GM18505 (cell line): ENCODE results near the gene FBRSL1.

Source experiments
- ATAC-seq: cut with Tn5 transposase; IDR thresholded peaks from one replicate; pipeline ENCODE4 v1.9.1; 2021; ENCODE audit not compliant: unreplicated experiment
- POLR2A ChIP-seq: IDR thresholded peaks from 4 replicates; pipeline ENCODE4 v1.6.1; 2011; ENCODE audit warnings: borderline replicate concordance; ENCODE audit not compliant: insufficient read depth, insufficient read length; ENCODE audit errors: extremely low read depth

The FBRSL1 gene

DNA sequence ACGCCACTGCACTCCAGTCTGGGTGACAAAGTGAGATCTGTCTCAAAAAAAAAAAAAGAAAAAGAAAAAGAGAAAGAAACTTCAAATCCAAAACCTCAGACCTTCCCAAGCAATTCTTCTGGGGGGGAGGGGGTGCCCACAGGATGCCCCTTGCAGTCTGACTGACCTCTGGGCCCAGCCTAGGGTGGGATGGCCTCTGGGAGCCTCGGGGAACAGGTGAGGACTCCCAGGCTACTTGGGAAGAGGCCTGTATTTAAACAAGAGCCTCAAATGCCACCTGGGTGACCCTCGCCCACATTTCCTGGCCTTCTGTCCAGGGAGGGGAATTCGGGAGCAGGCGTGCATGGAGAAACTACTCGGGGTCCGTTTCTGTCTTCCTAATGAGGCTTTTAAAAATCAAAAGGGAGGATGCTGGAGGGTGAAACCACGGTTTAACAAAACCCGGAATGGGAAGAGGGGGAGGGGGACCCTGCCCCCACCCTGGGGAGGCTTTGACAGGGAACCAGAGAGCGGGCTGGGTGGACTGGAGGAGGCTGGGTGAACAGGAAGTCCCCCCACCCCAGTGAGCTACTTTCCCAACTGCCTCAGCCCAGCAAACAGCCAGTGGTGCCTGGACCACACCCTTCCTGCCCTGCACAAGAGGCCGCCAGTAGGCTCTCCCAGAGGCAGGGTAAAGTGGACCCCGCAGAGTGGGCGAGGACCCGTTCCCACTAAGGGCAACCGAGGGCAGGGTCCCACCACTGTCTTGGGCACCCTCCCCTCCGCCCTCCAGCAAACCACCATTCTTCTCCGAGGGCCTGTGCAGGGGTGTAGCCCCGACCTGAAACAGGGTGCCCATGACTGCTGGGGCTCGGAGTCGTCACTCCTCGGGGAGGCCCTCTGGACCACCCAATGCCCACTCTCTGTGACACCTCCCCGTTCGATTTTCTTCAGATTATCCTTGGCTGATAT lies 1.5 kb upstream of the FBRSL1 start:
- TF ChIP-seq POLR2A = peak; percentile 33
- no peak for ATAC-seq

DNA sequence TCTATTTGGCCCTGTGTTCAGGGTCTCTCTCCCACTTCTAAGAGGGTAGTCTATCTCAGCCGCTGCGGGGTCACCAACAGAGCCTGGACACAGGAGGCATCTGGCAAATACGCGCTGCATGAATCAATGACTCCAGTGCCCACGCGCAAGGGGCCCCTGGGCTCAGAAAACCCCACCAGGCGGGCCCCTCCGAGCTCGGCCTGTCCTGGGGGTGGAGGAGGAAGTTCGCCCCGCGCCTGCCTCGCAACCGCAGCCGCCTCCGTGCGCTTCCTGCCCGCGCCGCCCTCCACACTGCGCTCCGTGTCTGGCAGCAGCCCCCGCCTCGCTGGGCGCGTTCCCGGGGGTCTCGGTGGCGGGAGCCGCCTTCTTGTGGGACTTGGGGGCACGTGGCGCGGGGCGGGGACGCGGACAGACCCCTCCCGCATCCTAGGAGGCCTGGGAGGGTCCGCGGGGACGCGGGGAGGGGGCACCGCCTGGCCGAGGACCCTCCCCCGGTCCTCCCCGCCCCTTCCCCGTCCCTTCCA lies 811 bp upstream of the FBRSL1 start:
- TF ChIP-seq POLR2A = no peak
- peak; percentile 41 for ATAC-seq

- TF ChIP-seq POLR2A = peak; percentile 5
- peak; percentile 5 for ATAC-seq
Measured at GRCh38 chr12:132490422-132491137, 629 bp downstream of the FBRSL1 start.

GRCh38 chr12:132491138-132491663 lies 1.2 kb downstream of the FBRSL1 start:
- no peak for TF ChIP-seq POLR2A
- no peak for ATAC-seq

- no peak for TF ChIP-seq POLR2A
- ATAC-seq = no peak
Measured at GRCh38 chr12:132491761-132492378, 1.9 kb downstream of the FBRSL1 start.

DNA sequence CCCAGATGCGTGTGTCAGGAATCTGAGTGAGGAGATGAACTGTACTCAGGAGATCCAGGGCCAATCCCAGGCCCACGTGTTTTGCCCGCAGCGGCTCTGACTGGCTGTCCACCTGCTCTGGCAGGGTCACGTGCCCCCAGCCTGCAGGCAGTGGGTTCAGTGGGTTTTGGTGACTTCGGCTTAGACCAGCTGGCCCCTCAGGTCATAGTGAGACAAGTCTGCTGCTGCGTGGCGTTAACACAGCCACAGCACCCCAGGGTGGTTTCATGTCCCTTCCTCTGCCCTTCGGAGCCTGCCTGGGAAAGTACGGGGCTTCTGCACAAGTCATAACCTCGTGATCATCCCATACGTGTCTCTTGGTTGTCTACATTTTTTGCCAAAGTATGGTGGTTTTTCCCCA lies 2.6 kb downstream of the FBRSL1 start:
- TF ChIP-seq POLR2A = peak; percentile 43
- no peak for ATAC-seq

DNA sequence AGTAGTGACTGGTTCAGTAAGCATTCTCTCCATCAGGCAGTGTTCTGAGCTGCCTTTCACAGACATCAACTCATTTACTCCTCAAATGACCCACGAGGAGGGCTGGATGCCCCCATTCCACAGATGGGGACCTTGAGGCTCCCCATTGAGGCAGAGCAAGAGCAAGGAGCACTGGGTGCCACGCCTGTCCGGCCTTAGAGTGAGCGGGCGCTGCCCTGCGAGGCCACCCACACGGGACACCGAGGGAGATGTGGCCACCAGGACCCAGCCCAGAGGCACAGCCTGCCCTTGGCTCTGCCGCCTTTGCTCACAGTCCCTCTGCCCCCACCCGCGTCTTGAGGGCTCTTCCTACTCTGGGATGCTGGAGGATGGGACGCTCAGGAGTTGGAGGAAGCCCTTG lies 3.0 kb downstream of the FBRSL1 start:
- ATAC-seq = no peak
- no peak for TF ChIP-seq POLR2A

DNA sequence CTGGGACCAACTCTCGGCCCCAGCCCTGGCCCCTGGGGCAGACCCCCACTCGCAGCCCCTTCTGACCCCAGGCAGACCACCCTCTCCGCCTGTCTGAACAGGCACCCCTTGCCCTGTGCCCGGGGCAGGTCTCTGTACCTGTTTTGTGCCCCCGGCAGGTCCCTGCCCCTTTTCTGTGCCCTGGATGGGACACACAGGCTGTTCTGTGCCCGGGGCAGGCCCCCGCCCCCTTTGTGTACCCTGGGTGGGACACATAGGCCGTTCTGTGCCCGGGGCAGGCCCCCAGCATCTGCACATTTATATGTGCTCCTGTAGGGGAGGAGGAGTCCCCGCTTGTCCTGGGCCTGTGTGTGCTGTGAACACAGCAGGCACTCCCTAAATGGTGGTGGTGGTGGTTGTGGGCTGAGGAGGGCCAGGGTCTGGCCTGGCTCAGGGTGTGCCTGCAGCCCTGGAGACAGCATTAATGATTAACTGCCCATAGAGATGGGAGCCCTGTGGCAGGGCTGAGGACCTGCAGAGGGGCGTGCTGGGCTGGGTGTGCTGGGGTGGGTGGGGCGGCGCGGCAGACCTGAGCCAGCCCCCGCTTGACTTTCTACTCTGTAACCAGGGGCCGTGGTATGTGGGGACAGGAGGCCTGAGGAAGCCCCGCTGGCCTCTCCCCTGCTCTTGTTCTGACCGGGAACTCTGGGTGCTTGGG lies 3.7 kb downstream of the FBRSL1 start:
- TF ChIP-seq POLR2A = no peak
- no peak for ATAC-seq

GRCh38 chr12:132494294-132495164 lies 4.6 kb downstream of the FBRSL1 start:
- no peak for ATAC-seq
- no peak for TF ChIP-seq POLR2A

DNA sequence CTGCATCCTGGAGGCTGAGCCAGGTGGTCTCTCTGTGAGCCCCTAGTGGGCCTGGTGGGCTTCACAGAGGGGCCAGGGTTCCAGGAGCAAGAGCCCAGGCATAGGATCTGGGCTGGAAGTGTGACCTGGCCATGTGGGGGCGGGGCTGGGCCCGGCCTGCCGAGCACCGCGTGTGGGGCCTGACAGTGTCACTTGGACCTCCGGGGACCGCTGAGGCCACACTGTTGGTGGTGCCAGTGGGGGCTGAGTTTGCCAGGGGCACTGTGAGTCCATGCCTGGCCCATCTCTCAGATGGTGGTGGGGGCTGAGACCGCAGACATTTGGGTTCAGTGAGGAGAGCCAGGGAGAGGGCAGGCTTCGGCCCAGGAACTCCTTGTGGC lies 5.2 kb downstream of the FBRSL1 start:
- no peak for ATAC-seq
- TF ChIP-seq POLR2A = no peak

DNA sequence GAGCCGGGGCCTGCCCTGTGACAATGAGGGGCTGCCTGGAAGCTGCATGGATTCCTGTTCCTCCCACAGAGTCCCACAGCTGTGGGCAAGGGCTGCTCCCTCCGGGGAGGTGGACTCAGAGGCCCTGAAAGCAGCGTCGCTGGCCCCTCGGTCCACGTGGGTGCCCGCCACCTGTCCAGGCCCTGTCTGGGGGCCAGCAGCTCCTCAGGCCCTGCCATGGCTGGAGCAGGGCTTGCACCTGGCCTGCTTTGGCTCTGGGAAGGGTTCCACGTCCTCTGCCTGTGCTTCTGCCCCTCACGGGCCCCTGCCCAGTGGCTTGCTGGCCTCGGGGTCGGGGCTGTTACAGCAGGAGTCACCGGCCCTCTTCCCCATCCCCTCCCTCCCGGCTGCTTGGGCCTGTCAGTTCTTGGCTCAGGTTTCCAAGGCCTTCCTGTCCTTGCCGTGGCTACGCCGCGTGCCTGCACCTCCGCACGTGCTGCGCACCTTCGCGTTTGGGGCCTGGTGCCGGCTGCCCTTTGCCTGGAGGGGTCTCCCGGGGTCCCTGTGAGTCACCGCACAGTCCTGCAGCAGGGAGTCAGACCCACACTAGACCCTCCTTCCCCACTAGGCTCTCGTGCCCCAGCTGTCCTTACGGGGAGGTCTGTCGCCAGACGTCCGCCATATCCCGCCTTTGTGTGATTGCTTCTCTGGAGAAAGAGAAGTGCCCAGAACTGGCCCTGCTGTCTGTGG lies 5.8 kb downstream of the FBRSL1 start:
- ATAC-seq = no peak
- no peak for TF ChIP-seq POLR2A
